ENCODE results near the gene OBI1.

OBI1 gene

DNA sequence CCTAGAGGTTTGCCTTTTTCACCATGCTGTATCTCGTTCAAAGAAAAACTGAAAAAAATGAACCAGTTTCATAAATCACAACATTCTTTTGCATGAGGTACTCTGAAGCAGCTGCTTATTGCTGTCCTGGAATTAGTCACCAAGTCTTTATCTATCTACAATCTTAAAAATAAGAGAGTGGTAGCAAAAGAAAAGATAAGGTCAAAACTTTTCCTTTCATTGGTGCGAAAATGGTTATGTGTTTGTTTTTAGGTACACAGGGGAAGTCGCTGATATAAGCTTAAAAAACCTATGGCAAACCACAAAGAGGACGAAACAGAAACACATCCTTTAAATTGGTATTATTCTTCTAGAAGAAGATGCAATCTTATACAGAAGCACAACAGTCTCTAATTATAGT is 20.7 kb downstream of the OBI1 start:
- no peak for DNase-seq

DNA sequence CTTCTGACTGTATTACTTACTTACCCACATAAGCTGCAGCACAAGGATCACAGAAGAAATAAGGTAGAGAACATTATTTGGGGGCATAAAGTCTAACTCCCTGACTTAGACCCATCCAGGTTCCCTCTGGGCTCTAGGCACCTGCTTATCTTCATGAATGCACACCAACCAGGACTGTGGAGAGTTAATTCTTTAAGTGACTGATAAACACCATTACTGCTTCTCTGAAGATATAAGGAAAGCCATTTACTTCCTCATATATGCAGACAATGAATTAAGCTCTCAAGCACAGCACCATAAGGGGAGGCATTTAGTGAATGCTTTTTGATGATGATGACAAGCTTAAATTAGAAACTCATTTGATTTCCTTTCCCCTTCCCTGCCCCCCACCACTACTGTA is 22.5 kb downstream of the OBI1 start:
- DNase-seq: no peak

DNA sequence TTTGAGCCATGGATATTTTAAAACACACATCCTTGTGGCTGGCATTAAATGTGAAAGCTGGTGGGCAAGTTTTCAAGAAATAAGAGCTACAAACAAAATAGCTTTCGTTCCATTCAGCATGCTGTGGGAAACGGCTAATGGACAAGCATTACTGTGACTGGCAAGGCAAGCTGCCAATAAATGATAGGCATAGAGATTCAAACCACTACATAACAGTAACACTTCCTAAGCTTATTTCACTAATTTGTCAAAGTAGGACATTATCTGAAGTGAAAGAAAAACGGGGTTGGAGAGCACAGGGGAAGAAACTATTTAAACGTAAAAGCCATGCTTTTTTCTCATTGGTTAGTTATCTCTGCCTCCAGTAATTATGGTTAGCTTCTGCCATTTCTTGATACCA is 26.0 kb downstream of the OBI1 start:
- DNase-seq: no peak

DNA sequence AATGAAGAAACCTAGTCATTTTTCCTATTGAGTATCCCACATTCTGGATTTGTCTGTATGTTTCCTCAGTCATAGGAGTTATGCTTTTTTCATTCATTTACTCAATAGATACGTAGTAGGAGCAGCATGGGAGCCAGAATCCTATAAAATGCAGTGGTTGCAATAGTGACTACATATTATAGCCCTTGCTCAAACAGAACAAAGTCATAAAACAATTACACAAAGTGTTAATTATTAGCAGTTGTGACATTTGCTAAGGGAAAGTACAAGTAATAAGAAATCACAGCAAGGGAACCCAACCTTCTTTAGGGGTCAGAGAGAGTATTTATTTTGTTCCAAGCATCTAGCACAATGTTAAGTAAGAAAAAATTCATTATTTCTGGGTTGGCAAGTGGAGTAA is 27.9 kb downstream of the OBI1 start:
- DNase-seq: no peak

DNA sequence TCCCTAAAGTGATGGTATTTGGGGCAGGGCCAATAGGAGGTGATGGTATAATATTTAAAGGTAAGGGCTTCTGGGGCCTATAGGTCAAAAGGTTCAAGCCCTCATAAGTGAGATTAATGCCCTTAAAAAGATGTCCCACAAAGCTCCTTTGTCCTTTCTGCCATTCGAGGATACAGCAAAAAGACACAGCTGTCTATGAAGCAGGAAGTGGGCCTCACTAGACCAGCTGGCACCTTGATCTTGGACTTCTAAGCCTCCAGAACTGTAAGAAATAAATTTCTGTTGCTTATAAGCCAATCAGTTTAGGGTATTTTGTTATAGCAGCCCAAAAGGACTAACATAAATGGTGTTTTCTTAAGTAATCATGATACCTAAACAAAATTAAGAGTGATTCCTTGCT is 28.4 kb downstream of the OBI1 start:
- no peak for DNase-seq

DNA sequence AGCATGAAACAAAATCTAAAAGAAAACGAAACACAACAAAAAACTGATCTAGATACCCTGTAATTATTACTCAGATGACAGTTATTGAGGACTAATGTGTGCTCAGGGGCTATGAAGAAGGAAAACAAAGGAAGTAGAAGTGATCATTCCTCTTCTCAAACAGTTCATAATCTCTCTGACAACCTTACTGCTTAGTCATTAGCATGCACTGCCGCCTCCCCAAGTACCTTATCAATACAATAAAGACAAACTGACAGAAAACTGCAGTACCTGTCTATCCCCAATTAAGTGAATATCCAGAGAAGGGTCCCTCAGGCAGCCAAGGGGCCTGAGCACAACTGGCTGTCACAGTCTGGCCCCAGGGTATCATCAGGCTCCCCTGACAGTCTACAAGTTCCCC is 33.6 kb downstream of the OBI1 start:
- DNase-seq: no peak

DNA sequence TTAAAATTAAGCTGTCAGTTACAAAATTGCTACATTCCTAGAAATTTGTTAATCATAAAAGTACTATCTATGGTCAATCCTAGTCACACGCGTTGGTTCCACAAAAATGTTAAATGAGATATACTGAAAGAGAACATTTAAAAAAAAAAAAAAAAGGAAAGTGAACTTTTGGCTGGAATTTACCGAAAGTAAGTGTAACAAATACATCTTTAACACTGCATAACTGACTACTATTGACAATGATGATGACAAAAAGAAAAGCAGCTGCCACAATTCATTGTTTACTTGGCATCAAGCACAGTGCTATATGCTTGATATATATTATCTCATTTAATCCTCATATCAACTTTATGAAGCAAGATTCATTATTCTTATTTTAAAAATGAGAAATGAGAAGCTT is 35.8 kb downstream of the OBI1 start:
- DNase-seq: no peak

DNA sequence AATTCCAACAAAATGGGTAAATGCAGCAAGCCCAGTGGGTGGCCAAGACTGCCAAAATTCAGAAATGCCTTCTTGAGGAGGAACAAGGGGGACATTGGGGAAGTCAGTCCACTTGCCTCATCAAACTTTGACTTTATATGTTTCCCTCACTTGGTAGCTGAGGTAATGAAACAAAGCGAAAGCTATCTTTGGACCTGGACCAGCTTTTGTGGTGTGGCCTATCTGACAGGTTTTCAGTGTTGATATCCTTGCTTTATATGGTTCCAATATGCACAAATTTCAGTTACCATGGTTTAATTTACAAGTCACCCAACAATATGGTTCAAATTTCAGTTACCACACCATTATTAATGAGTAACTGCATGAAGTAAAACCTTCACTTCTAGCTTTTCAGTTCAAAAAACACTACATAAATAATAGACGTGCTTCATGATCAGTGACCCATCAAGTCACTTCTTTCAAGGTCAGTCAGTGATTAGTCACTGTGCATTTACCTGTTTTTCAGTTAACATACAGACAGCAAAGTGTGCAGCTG is 38.0 kb downstream of the OBI1 start:
- no peak for DNase-seq

DNA sequence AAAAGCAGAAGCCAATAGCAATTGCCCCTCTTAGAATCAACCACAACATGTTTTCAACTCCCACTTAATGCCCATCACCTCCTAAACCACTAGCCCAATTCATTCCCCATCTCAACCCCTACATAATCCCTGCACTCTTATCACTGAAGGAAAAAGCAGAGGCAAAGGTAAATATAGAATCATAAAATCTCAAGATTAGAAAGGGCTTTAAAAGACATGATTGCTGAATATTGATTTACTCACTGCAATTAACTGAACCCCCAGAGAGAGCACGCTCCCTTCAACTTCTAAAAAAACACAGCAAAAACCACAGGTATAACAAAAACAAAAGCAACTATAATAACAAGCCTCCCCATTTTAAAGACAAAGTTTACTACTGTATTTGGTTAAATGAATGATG is 40.5 kb downstream of the OBI1 start:
- no peak for DNase-seq

DNA sequence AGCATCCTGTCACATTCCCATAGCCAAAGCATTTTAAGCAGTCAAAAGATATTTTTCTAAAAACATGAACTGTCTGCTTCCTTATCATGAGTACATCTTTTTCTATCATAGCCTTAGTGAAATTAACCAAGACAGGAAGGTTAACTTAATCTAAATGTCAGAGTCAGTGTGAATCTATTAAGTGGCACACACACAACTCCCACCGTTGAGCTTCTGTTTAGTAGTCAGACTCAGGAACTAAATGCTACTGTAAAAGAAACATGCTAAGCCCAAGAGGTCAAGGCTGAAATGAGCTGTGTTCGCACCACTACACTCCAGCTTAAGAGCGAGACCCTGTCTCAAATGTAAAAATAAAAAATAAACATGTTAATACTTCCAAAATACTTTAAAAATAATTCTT is 47.9 kb downstream of the OBI1 start:
- DNase-seq: no peak

DNA sequence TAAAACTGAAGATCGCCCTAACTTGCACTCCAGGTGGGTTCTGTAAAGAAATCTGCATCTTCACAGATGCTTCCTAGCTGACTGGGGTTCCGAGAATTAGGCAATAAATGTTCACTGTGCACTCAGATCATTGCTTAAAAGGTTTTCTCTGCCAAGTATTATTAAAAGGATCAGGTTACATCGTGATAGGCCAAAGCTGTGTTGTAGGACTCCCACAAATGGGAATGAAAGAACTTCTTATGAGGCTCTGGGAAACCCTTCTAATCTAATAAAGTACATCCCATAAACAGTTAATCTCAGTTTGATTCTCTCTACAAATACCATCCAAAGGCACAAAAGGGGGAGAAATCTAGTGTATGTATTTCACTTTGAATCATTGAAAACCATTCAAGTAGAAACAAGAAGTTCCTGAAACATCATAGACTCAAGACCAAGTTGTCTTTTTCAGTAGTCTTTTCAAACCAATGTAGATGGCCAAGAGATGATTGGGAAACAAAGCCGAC is 48.5 kb downstream of the OBI1 start:
- no peak for DNase-seq

DNA sequence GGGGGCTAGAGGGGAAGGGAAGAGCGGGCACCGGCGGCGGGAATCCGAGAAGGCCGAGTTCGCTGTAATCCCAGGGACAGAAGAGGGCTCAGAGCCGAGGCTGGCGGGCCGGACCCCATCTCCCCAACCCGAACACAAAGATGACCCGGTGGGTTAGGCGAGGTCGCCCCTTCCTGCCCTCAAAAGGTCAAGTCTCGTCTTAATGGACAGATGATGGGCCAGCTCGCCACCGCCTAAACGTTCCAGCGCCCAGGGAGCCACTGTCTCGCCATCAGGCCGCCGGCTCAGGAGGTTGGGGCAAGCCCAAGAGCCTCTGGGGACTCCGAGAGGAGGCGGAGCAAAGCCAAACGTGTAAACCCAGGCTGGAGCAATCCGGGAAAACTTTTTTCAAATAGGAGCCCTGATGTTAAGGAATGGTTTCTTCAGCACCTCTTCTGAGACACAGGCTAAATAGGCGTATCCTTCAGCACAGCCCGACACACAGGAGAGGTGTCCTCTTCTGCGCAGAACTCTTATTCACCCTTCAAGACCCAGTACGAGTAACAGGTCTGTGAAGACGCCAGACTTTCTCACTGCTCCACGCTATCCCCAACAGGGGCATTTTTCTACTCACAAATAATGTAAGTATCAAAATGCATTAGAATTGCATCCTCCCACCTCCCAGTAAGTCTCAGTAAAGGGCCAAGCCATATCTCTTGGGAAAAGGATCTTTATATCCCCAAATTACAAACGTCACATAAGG is 49.3 kb downstream of the OBI1 start:
- no peak for DNase-seq

DNA sequence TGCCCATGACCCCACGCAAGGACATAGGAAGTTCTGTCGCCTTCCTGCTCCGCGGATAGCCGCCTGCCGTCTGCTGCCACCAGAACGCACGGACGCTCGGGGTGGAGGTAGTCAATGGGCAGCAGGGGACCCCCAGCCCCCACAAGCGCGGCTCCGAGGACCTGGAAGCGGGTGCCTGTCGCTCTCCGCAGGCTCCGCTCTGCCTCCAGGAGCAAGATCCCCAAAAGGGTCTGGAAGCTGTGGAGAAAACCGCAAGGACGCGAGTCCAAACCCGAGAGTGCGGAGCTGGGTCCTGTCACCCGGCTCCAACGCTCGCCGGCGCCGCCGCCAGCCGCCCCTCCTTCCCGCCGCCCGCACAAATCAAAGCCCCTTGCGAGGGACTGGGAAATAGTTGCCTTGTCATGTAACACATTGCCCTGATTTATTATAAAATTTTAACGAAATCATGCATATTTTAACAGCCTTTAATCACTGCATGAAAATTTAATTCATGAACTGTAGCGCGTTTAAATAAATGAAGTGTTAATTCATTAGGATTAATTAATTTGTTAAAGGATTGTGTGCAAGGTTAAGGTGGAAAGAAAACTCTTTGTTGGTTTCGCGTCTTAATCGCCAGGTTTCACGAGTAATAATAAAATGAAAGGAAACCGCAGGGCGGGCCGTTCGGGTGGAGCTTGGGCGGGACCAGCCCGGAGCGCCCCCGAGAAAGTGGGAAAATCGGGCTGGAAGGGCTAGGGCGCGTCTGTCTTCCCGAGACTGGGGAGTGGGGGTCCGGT is 50.1 kb downstream of the OBI1 start:
- DNase-seq: no peak

DNA sequence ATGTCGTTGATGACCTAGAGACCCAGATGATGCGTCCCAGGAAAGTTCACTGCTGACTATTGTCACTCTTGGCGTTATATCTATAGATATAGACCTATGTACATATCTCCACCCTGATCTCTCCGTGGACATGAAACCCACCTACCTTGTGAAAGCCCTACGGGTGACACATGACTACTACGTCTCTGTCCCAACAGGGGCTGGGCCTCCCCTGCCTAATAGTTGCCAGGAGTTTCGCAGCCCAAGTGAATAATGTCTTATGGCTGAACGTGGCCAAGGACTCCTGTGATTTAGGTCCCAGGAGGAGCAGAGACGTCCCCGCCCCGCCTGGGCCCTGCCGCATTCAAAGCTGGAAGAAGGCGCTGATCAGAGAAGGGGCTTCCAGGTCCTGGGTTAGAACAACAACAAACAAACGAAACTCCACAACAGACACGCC is 50.7 kb downstream of the OBI1 start:
- DNase-seq: no peak

DNA sequence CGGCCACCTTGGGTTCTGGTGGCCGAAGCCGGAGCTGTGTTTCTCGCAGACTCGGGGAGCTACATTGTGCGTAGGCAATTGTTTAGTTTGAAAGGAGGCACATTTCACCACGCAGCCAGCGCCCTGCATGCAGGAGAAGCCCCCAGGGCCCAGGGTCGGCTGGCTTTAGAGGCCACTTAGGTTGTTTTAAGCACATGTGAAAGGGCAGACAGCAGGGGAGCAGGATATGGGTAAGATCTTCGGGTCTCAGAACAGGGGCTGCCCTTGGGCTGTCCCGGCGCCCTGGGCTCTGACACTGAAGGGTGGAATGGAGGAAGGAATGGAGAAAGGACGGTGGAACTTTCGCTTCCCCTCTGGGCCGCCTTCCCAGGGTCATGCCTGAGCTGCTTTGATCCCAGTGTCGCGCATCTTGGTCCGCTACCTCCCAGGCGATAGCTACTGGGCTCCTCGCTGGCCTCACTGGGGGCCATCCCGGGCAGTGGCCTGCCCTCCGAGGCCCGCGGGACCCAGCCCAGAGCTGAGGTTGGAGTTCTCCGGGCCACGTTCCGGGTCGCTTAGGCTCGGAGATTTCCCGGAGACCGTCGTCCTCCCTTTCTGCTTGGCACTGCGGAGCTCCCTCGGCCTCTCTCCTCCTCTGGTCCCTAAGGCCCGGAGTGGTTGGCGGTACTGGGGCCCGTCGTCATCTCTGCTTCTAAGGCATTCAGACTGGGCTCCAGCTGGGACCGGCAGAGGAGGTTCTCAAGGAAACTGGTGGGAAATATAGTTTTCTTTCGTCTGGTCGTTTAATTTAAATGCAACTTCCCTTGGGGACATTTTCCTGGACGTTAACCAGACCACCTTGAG is 51.3 kb downstream of the OBI1 start:
- no peak for DNase-seq

DNA sequence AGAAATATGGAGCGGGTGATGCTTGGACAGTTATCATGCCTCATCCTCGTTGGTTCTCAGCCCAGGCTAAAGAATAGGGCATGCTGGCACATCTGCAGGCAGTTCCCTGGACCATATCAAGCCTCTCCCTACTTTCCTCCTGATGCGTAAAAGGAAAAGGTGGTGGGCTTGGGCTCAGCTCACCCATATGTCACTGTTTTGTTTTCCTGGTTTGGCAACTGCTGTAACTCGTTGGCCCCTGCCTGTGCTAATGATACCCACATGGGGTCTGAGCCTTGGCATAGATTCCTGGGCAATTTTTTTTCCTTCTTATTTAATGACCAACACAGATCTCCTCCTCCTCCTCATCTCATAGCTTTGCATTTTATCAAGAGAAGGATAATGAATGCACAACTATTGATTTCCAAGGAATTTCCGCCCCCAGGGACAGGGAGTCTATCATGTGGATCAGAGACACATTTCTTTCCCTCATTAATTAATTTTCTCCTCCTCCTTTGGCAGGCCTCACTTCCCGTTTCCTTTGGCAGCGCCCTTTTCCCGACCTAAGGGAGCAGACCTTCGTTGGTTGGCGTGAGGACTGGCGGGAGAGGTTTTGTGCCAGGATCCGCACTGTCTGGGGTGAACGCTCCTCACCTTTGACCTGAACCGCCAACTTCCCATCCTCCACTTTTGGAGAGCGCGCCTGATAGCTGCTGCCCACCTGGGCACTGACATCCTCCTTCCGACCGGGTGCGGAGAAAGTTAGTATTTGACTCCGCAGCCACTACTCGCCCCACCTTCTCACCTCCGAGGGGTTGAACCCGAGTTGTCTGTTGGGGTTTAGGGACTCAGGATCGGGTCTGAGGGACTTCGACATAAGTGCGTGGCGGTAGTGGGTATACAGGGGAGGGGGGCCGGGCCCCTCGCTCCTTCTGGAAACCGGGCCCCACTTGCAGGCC is 52.2 kb downstream of the OBI1 start:
- DNase-seq: no peak

DNA sequence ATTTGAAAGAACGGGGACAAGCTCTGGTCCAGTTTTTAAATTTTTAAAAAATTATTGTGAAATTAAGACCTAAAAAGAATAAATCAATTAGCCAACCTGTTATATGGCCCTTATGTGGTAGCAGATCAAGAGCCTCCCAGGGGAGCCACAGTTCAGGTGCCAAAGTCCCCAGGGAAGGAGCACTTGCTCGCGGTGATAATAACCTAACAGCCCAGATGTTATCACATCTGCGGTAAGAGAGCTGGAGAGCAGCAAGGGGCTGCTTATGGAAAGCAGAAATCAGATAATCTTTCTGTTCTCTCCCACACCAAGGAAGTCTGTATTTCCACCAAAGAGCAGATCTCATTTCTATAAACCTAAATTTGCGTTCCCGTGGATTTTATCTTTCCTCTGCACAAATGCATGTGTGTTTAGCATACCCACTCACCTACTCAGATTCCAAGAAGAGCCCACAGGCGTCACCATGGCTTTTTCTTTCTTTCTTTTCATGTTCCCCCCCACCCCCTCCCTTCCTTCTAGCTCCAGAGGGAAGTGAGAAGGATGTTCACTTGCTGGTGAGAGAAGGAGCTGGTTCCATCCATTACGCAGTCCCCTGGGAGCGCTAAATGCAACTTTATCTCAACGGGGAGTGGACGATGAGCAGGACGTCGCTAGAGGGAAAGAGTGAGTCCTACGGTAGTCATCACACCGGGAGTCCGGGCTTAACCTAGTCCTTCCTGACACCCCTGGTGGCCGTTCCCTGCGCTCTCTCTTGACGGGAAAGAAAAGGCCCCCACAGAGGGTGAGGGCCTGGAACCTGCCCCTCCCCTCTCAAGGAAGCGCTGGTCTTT is 54.0 kb downstream of the OBI1 start:
- DNase-seq: no peak

DNA sequence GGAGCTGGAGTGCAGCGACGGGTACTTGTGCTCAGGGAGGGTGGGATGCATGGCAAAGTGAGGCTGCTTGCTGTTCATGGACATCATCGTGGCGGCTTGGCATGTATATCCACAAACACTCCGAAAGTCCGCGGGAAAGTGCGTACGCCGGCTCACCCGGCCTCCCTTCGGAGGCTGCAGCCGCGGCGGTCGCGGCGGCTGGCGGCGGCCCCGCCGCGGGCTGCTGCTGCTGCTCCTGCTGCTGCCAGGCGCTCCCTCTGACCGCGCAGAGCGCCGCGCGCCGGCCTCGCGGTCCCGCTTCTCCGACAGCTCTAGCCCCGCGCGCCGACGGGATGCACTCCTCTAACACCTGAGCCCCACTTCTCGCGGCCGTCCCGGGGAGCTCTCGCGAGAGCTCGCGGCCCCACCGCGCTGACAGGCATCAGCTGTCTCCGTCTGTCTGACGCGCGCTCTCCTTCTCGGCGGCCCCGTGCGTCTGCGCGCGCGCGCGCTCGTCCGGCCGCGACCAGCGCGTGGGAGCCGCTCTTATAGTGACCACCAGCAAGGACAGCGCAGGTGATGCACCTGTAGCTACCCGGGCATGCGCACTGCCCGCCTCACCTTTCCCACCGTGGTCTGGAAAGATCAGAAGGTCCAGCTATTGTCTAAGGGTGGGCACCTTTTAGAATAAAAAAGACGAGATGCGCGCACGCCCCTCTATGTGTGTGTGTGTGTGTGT is 55.6 kb downstream of the OBI1 start, which contains the start of gene POU4F1:
TSS of gene POU4F1 (minus strand) at position 313 of the 718 bp plus-strand sequence. CDS start at position 87, 226 bp downstream.
- DNase-seq: peak; percentile 12 to 54

DNA sequence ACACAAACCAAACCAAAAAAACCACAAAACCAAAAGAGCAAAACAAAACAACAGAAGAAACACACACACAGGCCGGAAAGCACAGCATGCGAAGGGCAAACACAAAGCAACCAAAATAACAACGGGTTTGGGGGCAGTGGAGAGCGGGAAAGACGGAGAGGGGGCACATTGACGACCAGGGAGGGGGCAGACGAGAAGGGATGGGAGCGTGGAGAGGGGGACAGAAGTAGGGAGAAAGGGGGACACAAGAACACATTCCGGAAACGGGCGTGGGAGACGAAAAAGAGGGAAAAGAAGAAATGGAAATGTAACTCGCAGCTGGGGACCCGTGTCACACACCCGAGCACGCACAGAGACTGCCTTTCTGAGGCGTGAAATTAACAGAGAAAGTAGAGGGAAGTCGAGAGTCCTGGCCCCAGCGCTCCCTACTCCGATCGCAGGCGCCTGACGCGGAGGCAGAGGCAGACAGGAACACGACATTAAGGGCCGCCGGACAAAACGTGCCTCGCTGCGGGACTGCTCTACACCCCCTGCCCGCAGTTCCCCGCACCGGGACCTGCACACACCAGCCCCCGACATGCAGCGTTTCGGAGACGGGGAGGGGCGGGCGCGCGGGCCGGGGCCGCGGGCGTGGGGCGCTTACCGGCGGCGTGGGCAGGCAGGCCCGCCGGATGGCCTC is 56.3 kb downstream of the OBI1 start:
- DNase-seq: no peak
